ENCODE results near the gene SOHLH1. TPM values are rescaled to one million over a fixed set of nuclear protein-coding genes. Genes with fewer than 3 reads are reported as not detected.
A peak's percentile ranks its signal among the peaks of the same experiment; 100 is the strongest.

SOHLH1 gene
- total RNA-seq, 1 donor from 2014 or later = not detected

- H3K36me3 ChIP-seq = no peaks in the 10 kb centered on the region
- no peaks in the 10 kb centered on the region for H3K4me1 ChIP-seq
- no peak overlapping the region for H3K27ac ChIP-seq
- no peak overlapping the region for H3K4me3 ChIP-seq
- H3K9me3 ChIP-seq = no peaks in the 10 kb centered on the region
- DNase-seq (ENCODE audit: low spot score in 2 of 2) = peak in 1 of 2 donors; percentile 53
- no peaks in the 10 kb centered on the region for H3K27me3 ChIP-seq
- no peak for TF ChIP-seq CTCF (IDR thresholded peaks at IDR 0.05)
- intact Hi-C loops (cut with DNase I) = no loop called here
Measured at GRCh38 chr9:135664801-135665794, 34.2 kb downstream of the SOHLH1 start.

GRCh38 chr9:135664266-135664665 is 35.0 kb downstream of the SOHLH1 start:
- Histone ChIP-seq H3K4me1 (no peaks in the 10 kb centered on the region), H3K9me3 (no peaks in the 10 kb centered on the region), H3K36me3 (no peaks in the 10 kb centered on the region), H3K4me3 (no peak overlapping the region), H3K27ac (no peak overlapping the region), H3K27me3 (no peaks in the 10 kb centered on the region)
- peak in 1 of 2 donors; percentile 35 for DNase-seq (ENCODE audit: low spot score in 2 of 2)
- TF ChIP-seq CTCF (IDR thresholded peaks at IDR 0.05) = no peak
- intact Hi-C loops (cut with DNase I) = no loop called here

DNA sequence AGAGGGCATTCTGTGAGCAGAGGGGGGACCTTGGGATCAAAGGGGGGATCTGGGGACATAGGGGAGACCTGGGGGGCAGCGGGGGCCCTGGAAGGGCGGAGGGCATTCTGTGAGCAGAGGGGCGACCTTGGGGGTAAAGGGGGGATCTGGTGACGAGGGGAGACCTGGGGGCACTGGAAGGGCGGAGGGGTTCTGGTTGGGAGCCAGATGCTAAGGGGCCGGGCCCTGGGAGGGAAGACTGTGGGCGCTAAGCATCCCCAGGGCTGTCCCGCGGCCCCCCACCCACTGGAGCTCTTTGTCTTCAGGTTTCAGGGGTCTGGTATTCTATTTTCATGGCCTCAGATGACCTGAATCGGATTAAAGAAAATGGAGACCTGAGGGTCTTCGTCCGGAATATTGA is 35.4 kb downstream of the SOHLH1 start:
- no peak for TF ChIP-seq CTCF (IDR thresholded peaks at IDR 0.05)
- no peak overlapping the region for H3K27ac ChIP-seq
- no peaks in the 10 kb centered on the region for H3K9me3 ChIP-seq
- H3K27me3 ChIP-seq = no peaks in the 10 kb centered on the region
- DNase-seq (ENCODE audit: low spot score in 2 of 2) = no peak
- H3K36me3 ChIP-seq = no peaks in the 10 kb centered on the region
- H3K4me3 ChIP-seq = no peak overlapping the region
- no peaks in the 10 kb centered on the region for H3K4me1 ChIP-seq
- intact Hi-C loops (cut with DNase I) = no loop called here

DNA sequence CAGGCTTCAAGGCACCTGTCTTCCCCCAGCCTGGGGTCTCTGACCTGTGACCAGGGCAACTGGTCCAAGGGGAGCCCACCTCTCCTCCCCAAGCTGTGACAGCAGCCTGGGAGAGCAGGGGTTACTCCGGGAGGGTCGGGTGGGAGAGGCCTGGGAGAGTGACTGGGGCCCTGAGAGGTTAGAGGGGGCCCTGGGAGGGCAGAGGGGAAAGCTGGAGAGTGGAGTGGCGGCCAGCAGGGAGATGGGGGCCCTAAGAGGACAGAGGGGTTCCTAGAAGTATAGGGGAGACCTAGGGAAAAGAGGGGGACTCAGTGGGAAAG is 35.9 kb downstream of the SOHLH1 start:
- Histone ChIP-seq H3K36me3 (no peaks in the 10 kb centered on the region), H3K4me3 (no peak overlapping the region), H3K27ac (no peak overlapping the region), H3K4me1 (no peaks in the 10 kb centered on the region), H3K9me3 (no peaks in the 10 kb centered on the region), H3K27me3 (no peaks in the 10 kb centered on the region)
- DNase-seq (ENCODE audit: low spot score in 2 of 2) = no peak
- no peak for TF ChIP-seq CTCF (IDR thresholded peaks at IDR 0.05)
- intact Hi-C loops (cut with DNase I) = no loop called here

DNA sequence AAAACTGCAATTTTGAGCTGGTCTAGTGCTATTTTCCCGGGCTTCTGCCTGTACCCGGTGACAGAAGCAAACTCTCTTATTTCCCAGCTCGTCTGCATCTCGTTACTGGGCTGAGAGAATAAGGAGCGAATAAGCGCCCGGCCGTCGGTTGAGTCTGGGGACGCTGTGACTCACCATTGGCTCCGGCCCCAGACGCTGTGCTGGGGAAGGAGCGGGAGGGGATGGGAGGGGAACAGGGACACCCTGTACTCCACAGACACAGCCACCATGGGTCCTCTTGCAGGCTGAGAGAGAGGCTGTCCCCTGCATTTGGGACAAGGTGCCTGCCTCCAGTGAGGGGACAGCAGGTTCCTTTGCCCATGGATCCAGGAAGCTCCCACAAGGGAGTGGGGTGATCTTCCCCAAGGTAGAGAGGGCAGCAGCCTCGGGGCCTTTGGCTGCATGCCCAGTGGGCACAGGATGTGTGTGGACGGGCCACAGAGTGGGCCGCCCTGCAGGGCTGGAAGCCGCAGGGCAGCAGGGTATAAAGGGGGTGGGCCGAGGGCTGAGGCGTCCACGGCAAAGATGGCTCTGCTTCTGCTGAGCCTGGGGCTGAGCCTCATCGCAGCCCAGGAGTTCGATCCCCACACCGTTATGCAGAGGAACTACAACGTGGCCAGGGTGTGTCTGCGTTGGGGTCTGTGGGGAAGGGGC is 36.4 kb downstream of the SOHLH1 start, which contains the start of gene LCN9:
Gene LCN9, plus strand, starts transcription at position 552 of the 693 bp plus-strand sequence. Its CDS starts 13 bp downstream, at position 565.
- intact Hi-C loops (cut with DNase I) = no loop called here
- DNase-seq (ENCODE audit: low spot score in 2 of 2) = no peak

More for the DNA sequence above, 36.4 kb downstream of the SOHLH1 start, which contains the start of gene LCN9:
- TF ChIP-seq CTCF (IDR thresholded peaks at IDR 0.05) = no peak
- Histone ChIP-seq H3K4me1 (no peaks in the 10 kb centered on the region), H3K27me3 (no peaks in the 10 kb centered on the region), H3K4me3 (no peak within 1 kb of the TSS), H3K9me3 (no peaks in the 10 kb centered on the region), H3K36me3 (no peaks in the 10 kb centered on the region), H3K27ac (no peak within 1 kb of the TSS)
